Adrenal gland (tissue), 12 donors: Measurements from ENCODE around the gene TMEM129. TPM values are rescaled to one million over a fixed set of nuclear protein-coding genes. Genes with fewer than 3 reads are reported as not detected.

Experiments
- DNase-seq, 7 donors: peaks; one replicate each; pipeline ENCODE4 v3.0.0-alpha.2; 2019 to 2020
- H3K27ac ChIP-seq, 5 donors: fragments of 200-600 bp; sonication (generic) in 4 of 5; 1 replicate in 3 of 5; 2 replicates in 2 of 5; pipeline versions ENCODE4 v1.5.1 to v1.8.0; 2016 to 2020; ENCODE audit warnings: mild to moderate bottlenecking in 1 of 5
- H3K27me3 ChIP-seq: fragments of 200-600 bp; 2 replicates; pipeline ENCODE4 v1.8.0; 2021
- H3K36me3 ChIP-seq, 2 donors: fragments of 200-600 bp; replicated peaks in 1 of 2; 1 replicate in 1 of 2; 2 replicates in 1 of 2; pipeline versions ENCODE4 v1.5.1 to v1.8.0; 2018 to 2022
- H3K4me1 ChIP-seq, 2 donors: fragments of 200-600 bp; replicated peaks in 1 of 2; 1 replicate in 1 of 2; 2 replicates in 1 of 2; pipeline versions ENCODE4 v1.5.1 to v1.8.0; 2018 to 2021
- H3K4me3 ChIP-seq, 4 donors: fragments of 200-600 bp; sonication (generic) in 3 of 4; one replicate each; pipeline ENCODE4 v1.5.1; 2016 to 2018
- H3K9me3 ChIP-seq, 3 donors: fragments of 200-600 bp; sonication (generic) in 1 of 3; replicated peaks in 1 of 3; 1 replicate in 2 of 3; 2 replicates in 1 of 3; pipeline versions ENCODE4 v1.5.1 to v1.8.0; 2016 to 2021
- POLR2A ChIP-seq, 2 donors: fragments of 450-650 bp; IDR thresholded peaks; one replicate each; pipeline ENCODE4 v1.6.1; 2017; ENCODE audit warnings: antibody characterized with exemption in 2 of 2, mild to moderate bottlenecking in 2 of 2, moderate library complexity in 1 of 2
- WGBS, 4 donors: extraction: QIAGEN DNeasy Blood & Tissue Kit in 2 of 4; methylation state at CpG; one replicate each; pipeline versions ENCODE4 v1.1.5 to v1.1.7; 2013 to 2017; 5-methylcytosine and 5-hydroxymethylcytosine counted together
- intact Hi-C, 2 donors: fragments of 100-400 bp; cut with DNase I; formaldehyde crosslinking; loops; one replicate each; pipeline versions ENCODE4 v1.14.1 to v1.15.0; 2022 to 2023
- polyA plus RNA-seq, 3 donors: library from polyadenylated mRNA; stranded (reverse); fragments of 200-250 nt in 2 of 3; fragments of 350-450 nt in 1 of 3; fragmentation: Illumina TruSeq in 1 of 3; extraction: RNeasy Lipid Tissue Mini Kit (QIAGEN cat#74804) in 1 of 3; gene quantifications; one replicate each; pipeline ENCODE4 v1.2.3, GENCODE V29; 2013 to 2014
- total RNA-seq, 9 donors: library from RNA; depleted of rRNA in 4 of 9; stranded (reverse); fragments of >200 nt in 4 of 9; fragments of 120-200 nt in 1 of 9; fragmentation: NEBNext Ultra II Directional in 1 of 9; extraction: Animal tissue kit (Norgen Biotek cat#: 25700) in 1 of 9; gene quantifications; one replicate each; pipeline versions ENCODE4 v1.1.0 to v1.2.4, GENCODE V29; 2013 to 2023
- TF ChIP-seq, protein P1 (sequence below), 6 experiments: fragments of 450-650 bp in 4 of 6; fragments of 200-600 bp in 2 of 6; sonication (generic) in 1 of 6; IDR thresholded peaks; 1 replicate in 5 of 6; 2 replicates in 1 of 6; pipeline versions ENCODE4 v1.5.1 to v1.8.0; 2016 to 2021; ENCODE audit warnings: antibody characterized with exemption in 6 of 6, mild to moderate bottlenecking in 2 of 6, moderate library complexity in 1 of 6
- donor health status: healthy with polysubstance abuse.
- donor health status: Bipolar disorder and iron deficiency.
- donor health status: DM: yes; HTN: yes; CAD: no.
- donor health status: DM: no; HTN: no; CAD: no.
- donor health status: DM: no; HTN: no; CAD: no.
- donor health status: DM: yes; HTN: yes; CAD: no.

Gene TMEM129
- total and polyA plus RNA-seq, 12 donors, result 14.9 to 119 (median 50.5) TPM

DNA sequence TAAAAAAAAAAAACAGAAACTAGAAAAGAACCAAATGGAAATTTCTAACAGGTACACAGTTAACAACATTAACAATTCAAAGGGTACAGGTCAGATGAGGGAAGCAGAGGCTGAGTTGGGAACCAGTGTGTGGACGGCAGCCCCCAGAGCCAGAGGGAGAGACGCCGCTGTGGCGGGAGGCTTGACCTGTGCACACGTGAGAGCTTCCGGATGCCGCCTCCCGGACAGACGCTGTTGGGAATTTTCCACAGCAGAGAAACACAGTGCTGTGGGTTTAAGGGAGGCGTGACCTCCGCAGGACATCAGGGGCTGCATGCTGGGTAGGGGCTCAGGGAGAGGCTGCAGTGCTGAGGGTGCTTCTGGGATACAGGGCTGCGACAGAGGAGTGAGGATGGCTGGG is 22.4 kb upstream of the TMEM129 start:
- intact Hi-C loops, result no loop called here
- Histone ChIP-seq H3K4me3 (no peak overlapping the region), H3K4me1 (peaks cover 0 to 3% of the 10 kb centered on the region in 2 donors), H3K9me3 (no peaks in the 10 kb centered on the region), H3K36me3 (no peaks in the 10 kb centered on the region), H3K27ac (no peak overlapping the region), H3K27me3 (peaks cover 4% of the 10 kb centered on the region)
- no peak for TF ChIP-seq POLR2A (IDR thresholded peaks at IDR 0.05)
- TF ChIP-seq, protein P1, sequence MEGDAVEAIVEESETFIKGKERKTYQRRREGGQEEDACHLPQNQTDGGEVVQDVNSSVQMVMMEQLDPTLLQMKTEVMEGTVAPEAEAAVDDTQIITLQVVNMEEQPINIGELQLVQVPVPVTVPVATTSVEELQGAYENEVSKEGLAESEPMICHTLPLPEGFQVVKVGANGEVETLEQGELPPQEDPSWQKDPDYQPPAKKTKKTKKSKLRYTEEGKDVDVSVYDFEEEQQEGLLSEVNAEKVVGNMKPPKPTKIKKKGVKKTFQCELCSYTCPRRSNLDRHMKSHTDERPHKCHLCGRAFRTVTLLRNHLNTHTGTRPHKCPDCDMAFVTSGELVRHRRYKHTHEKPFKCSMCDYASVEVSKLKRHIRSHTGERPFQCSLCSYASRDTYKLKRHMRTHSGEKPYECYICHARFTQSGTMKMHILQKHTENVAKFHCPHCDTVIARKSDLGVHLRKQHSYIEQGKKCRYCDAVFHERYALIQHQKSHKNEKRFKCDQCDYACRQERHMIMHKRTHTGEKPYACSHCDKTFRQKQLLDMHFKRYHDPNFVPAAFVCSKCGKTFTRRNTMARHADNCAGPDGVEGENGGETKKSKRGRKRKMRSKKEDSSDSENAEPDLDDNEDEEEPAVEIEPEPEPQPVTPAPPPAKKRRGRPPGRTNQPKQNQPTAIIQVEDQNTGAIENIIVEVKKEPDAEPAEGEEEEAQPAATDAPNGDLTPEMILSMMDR (IDR thresholded peaks at IDR 0.05), result no peak
- WGBS, 4 donors, result 75 to 92% (median 87%) methylated on average over 11 to 12 of the region's 12 CpGs
- no peak for DNase-seq

DNA sequence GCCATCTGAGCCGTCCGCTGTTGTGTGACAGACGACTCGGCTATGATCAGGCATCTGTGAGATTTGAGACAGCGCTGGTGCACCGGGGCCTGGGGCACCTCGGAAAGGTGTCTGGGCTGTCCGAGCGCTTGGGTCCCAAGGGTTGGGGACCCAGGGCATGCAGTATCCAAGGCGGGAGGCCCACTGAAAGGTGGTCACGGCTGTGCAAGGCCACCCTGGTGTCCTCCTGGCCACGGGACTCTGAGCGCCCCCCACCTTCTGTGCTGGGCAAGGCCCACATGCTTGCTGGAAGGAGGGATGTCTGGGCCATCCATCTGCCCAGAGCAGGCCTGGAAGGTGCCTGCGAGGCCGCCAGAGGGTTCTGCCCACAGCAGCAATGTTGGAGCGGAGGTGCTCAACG is 20.1 kb upstream of the TMEM129 start:
- Histone ChIP-seq H3K4me3 (no peak overlapping the region), H3K9me3 (no peaks in the 10 kb centered on the region), H3K4me1 (no peaks in the 10 kb centered on the region), H3K27me3 (no peaks in the 10 kb centered on the region), H3K36me3 (peaks cover 0 to 3% of the 10 kb centered on the region in 2 donors), H3K27ac (no peak overlapping the region)
- WGBS, 4 donors, result 85 to 96% (median 93%) methylated on average over 11 to 17 of the region's 17 CpGs
- no peak for DNase-seq
- intact Hi-C loops, result no loop called here
- TF ChIP-seq, protein P1 (IDR thresholded peaks at IDR 0.05), result no peak
- TF ChIP-seq POLR2A (IDR thresholded peaks at IDR 0.05), result no peak

DNA sequence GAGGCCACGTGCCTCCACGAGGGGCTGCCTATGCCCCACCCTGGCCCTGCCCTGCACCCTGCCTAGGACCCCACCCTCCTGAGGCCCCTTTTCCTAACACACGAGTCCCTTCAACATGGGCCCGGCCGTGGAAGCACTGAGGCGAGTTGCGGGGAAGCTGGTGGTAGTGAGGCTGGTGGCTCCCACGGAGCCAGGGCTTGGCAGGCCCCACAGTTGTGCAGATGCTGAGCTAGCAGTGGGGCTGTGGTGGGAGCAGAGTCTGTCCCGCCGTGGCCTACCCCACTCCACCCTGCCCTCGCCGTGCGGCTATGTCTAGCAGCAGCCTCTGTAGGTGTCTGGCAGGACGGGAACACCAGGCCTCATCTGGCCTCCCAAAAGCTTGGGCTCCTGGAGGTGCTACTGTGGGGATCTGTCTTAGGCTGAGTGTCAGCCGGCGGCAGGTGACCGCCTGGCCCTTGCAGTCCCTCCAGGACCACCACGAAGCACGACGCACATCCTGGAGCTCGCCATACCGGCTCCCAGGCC is 19.0 kb upstream of the TMEM129 start:
- Histone ChIP-seq H3K4me1 (no peaks in the 10 kb centered on the region), H3K27me3 (no peaks in the 10 kb centered on the region), H3K9me3 (no peaks in the 10 kb centered on the region), H3K36me3 (peaks cover 0 to 10% of the 10 kb centered on the region in 2 donors), H3K27ac (no peak overlapping the region), H3K4me3 (no peak overlapping the region)
- intact Hi-C loops, result no loop called here
- no peak for DNase-seq
- TF ChIP-seq, protein P1 (IDR thresholded peaks at IDR 0.05), result no peak
- no peak for TF ChIP-seq POLR2A (IDR thresholded peaks at IDR 0.05)
- 97 to 100% (median 97%) methylated on average over 4 to 22 of the region's 22 CpGs for WGBS, 4 donors

DNA sequence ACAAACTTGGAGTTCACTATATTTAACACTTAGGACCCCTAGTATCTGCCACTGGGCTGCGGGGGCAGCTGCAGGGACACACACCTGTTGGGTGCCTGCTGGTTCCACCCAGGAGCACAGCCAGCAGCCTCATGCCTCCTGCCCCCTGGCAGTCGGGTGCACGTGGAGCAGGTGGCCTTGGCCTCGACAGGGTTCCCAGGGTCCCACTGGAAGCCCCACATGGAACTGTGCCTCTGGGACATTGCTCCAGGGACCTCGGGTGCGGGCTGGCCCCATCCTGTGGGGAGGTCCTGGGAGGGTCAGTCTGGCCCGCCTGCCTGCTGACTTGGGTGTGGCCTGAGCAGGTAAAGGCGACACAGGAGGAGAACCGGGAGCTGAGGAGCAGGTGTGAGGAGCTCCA is 18.2 kb upstream of the TMEM129 start:
- intact Hi-C loops, result no loop called here
- Histone ChIP-seq H3K36me3 (peaks cover 0 to 13% of the 10 kb centered on the region in 2 donors), H3K4me1 (no peaks in the 10 kb centered on the region), H3K4me3 (no peak overlapping the region), H3K27me3 (no peaks in the 10 kb centered on the region), H3K27ac (no peak overlapping the region), H3K9me3 (no peaks in the 10 kb centered on the region)
- WGBS, 4 donors, result 90 to 98% (median 93%) methylated on average over 3 to 9 of the region's 9 CpGs
- no peak for TF ChIP-seq POLR2A (IDR thresholded peaks at IDR 0.05)
- TF ChIP-seq, protein P1 (IDR thresholded peaks at IDR 0.05), result no peak
- no peak for DNase-seq
